Measurements from ENCODE around the gene MON1A.
A peak's percentile ranks its signal among the peaks of the same experiment; 100 is the strongest.
"Not testable (repeated sequence)": the region's sequence is repeated elsewhere in the genome, so short reads cannot be mapped to it uniquely, and the experiment has no call there.

The MON1A gene

DNA sequence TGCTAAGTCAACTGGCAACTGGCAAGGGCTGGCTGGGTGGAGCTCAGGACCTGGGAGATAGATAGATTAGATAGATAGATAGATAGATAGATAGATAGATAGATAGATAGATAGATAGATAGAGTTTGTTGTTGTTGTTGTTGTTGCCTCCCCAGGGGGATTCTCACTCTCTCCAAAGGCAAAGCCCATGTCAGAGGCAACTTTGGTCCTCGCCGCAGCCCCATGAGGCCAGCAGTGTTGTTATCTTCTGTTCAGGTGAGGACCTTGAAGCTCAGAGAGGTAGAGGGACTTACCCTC, 18.5 kb downstream of the MON1A start:
- Histone ChIP-seq H3K27me3 (replicated peaks in 2 of 5; ENCODE audit: control insufficient read depth in 4 of 5, insufficient read depth in 5 of 5, low read length in 4 of 5) (no peaks in the 10 kb centered on the region), H3K36me3 (ENCODE audit: control insufficient read depth in 4 of 4, insufficient read depth in 4 of 4, low read length in 3 of 4) (peaks cover 0 to 39% (median 22%) of the 10 kb centered on the region in 4 experiments), H3K4me3 (ENCODE audit: control insufficient read depth in 1 of 7, extremely low read depth in 1 of 7, insufficient read depth in 4 of 7, low read depth in 2 of 7, low read length in 6 of 7) (no peak overlapping the region), H3K4me1 (ENCODE audit: control extremely low read depth in 1 of 4, control insufficient read depth in 4 of 4, insufficient read depth in 4 of 4, low read length in 3 of 4) (peaks cover 0 to 6% (median 4%) of the 10 kb centered on the region in 4 experiments), H3K9me3 (ENCODE audit: control extremely low read depth in 1 of 5, control insufficient read depth in 4 of 5, insufficient read depth in 2 of 5, low read depth in 1 of 5, low read length in 4 of 5) (no peaks in the 10 kb centered on the region), H3K27ac (ENCODE audit: insufficient read depth in 1 of 2, low read depth in 1 of 2, low read length in 2 of 2, poor library complexity in 1 of 2, severe bottlenecking in 2 of 2) (no peak overlapping the region)
- DNase-seq: no peak
- POLR2A ChIA-PET: interaction anchor here (0.5 kb wide), 1 partner anchor 37 kb away, joined by 5 read pairs; no protein-coding TSS in a partner anchor
- WGBS (ENCODE audit: insufficient coverage): no CpG with 5 or more reads among the region's 2 CpGs
- CTCF ChIA-PET: interaction anchor here (1.3 to 5.4 kb wide), 3 partner anchors 11 to 109 kb away, joined by 3 to 55 read pairs (median 4); no protein-coding TSS in a partner anchor

GRCh38 chr3:49910409-49911123, 19.0 kb downstream of the MON1A start:
- ChIA-PET CTCF (interaction anchor here (1.2 to 5.4 kb wide), 4 partner anchors 10 to 109 kb away, joined by 3 to 55 read pairs (median 6); no protein-coding TSS in a partner anchor), POLR2A (interaction anchor here (0.6 kb wide), 1 partner anchor 16 kb away, joined by 3 read pairs; no protein-coding TSS in a partner anchor)
- Histone ChIP-seq H3K36me3 (ENCODE audit: control insufficient read depth in 4 of 4, insufficient read depth in 4 of 4, low read length in 3 of 4) (peaks cover 0 to 39% (median 22%) of the 10 kb centered on the region in 4 experiments), H3K9me3 (ENCODE audit: control extremely low read depth in 1 of 5, control insufficient read depth in 4 of 5, insufficient read depth in 2 of 5, low read depth in 1 of 5, low read length in 4 of 5) (no peaks in the 10 kb centered on the region), H3K27me3 (replicated peaks in 2 of 5; ENCODE audit: control insufficient read depth in 4 of 5, insufficient read depth in 5 of 5, low read length in 4 of 5) (no peaks in the 10 kb centered on the region), H3K4me3 (ENCODE audit: control insufficient read depth in 1 of 7, extremely low read depth in 1 of 7, insufficient read depth in 4 of 7, low read depth in 2 of 7, low read length in 6 of 7) (no peak overlapping the region), H3K4me1 (ENCODE audit: control extremely low read depth in 1 of 4, control insufficient read depth in 4 of 4, insufficient read depth in 4 of 4, low read length in 3 of 4) (peaks cover 0 to 11% (median 9%) of the 10 kb centered on the region in 4 experiments), H3K27ac (ENCODE audit: insufficient read depth in 1 of 2, low read depth in 1 of 2, low read length in 2 of 2, poor library complexity in 1 of 2, severe bottlenecking in 2 of 2) (no peak overlapping the region)
- WGBS (ENCODE audit: insufficient coverage): 95% methylated on average over 46 of the region's 48 CpGs
- DNase-seq: no peak

DNA sequence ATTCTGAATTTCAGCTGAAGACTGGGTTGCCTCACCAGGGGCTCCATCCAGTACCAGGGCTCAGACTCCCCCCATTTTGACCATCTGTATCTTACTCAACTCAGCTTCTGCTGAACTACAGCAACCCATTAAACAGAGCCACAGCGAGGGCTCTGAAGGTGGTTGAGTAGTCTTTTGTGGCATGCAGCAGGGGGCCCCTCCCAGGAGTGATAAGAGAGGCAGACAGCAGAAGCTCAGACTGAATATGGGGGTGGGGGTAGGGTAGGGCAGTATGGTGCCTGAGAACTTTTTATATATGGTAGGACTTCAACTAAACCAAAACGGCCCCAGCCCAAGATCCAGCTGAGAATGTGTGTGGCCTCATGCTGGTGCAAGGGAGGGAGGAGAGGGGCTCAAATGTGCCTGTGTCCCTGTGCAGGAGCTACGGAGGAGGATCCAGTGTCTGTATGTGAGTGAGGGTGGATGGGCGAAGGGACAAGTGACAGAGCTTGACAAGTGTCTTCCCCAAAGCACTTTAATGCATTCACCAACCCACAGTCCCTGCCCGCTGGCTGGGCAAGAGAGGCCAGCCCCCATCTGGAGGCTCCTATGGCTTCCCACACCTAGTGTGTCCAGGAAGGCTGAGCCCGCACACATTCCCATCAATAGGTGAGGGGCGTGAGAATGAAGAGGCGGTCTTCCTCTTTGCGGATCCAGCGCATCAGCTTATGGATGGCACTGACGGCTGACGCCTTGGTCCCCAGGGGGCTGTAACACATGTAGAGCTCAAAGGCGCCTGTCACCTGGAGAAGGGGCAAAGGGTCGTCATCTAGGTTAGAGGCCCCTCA, 21.0 kb downstream of the MON1A start:
- no peaks in the 10 kb centered on the region for H3K9me3 ChIP-seq (ENCODE audit: control extremely low read depth in 1 of 5, control insufficient read depth in 4 of 5, insufficient read depth in 2 of 5, low read depth in 1 of 5, low read length in 4 of 5)
- no peak for DNase-seq
- ChIA-PET CTCF (interaction anchor here (1.1 to 5.4 kb wide), 7 partner anchors 7 to 69 kb away, joined by 3 to 55 read pairs (median 10); partner anchors contain the start of gene MON1A), POLR2A (no interaction called here)
- H3K4me3 ChIP-seq (ENCODE audit: control insufficient read depth in 1 of 7, extremely low read depth in 1 of 7, insufficient read depth in 4 of 7, low read depth in 2 of 7, low read length in 6 of 7): no peak overlapping the region
- H3K4me1 ChIP-seq (ENCODE audit: control extremely low read depth in 1 of 4, control insufficient read depth in 4 of 4, insufficient read depth in 4 of 4, low read length in 3 of 4): peaks cover 0 to 19% (median 16%) of the 10 kb centered on the region in 4 experiments
- WGBS (ENCODE audit: insufficient coverage): over 99% methylated on average over 10 of the region's 14 CpGs
- H3K27me3 ChIP-seq (replicated peaks in 2 of 5; ENCODE audit: control insufficient read depth in 4 of 5, insufficient read depth in 5 of 5, low read length in 4 of 5): no peaks in the 10 kb centered on the region
- no peak overlapping the region for H3K27ac ChIP-seq (ENCODE audit: insufficient read depth in 1 of 2, low read depth in 1 of 2, low read length in 2 of 2, poor library complexity in 1 of 2, severe bottlenecking in 2 of 2)
- H3K36me3 ChIP-seq (ENCODE audit: control insufficient read depth in 4 of 4, insufficient read depth in 4 of 4, low read length in 3 of 4): peaks cover 0 to 39% (median 22%) of the 10 kb centered on the region in 4 experiments

- no peaks in the 10 kb centered on the region for H3K9me3 ChIP-seq (ENCODE audit: control extremely low read depth in 1 of 5, control insufficient read depth in 4 of 5, insufficient read depth in 2 of 5, low read depth in 1 of 5, low read length in 4 of 5)
- DNase-seq: peak; percentile 66 to 80 (median 79)
- H3K36me3 ChIP-seq (ENCODE audit: control insufficient read depth in 4 of 4, insufficient read depth in 4 of 4, low read length in 3 of 4): peaks cover 0 to 23% (median 14%) of the 10 kb centered on the region in 4 experiments
- CTCF ChIA-PET: interaction anchor here (0.7 to 4.0 kb wide), 21 partner anchors 9 to 203 kb away, joined by 3 to 26 read pairs (median 6); partner anchors contain the start of genes INKA1, MON1A, RBM5 and TRAIP
- POLR2A ChIA-PET: interaction anchor here (0.9 kb wide), 1 partner anchor 104 kb away, joined by 3 read pairs; the partner anchor contains the start of gene INKA1
- 25% methylated on average over 8 of the region's 15 CpGs for WGBS (ENCODE audit: insufficient coverage)
- no peaks in the 10 kb centered on the region for H3K27me3 ChIP-seq (replicated peaks in 2 of 5; ENCODE audit: control insufficient read depth in 4 of 5, insufficient read depth in 5 of 5, low read length in 4 of 5)
- H3K27ac ChIP-seq (ENCODE audit: insufficient read depth in 1 of 2, low read depth in 1 of 2, low read length in 2 of 2, poor library complexity in 1 of 2, severe bottlenecking in 2 of 2): peak overlapping the region in 1 of 2 experiments; percentile 17
- H3K4me1 ChIP-seq (ENCODE audit: control extremely low read depth in 1 of 4, control insufficient read depth in 4 of 4, insufficient read depth in 4 of 4, low read length in 3 of 4): peaks cover 0 to 22% (median 20%) of the 10 kb centered on the region in 4 experiments
- H3K4me3 ChIP-seq (ENCODE audit: control insufficient read depth in 1 of 7, extremely low read depth in 1 of 7, insufficient read depth in 4 of 7, low read depth in 2 of 7, low read length in 6 of 7): peak overlapping the region in 5 of 7 experiments; percentile 23 to 70 (median 44)
Measured at GRCh38 chr3:49906073-49906743, 23.4 kb downstream of the MON1A start.

- H3K9me3 ChIP-seq (ENCODE audit: control extremely low read depth in 1 of 5, control insufficient read depth in 4 of 5, insufficient read depth in 2 of 5, low read depth in 1 of 5, low read length in 4 of 5); DNase-seq; H3K27ac ChIP-seq (ENCODE audit: insufficient read depth in 1 of 2, low read depth in 1 of 2, low read length in 2 of 2, poor library complexity in 1 of 2, severe bottlenecking in 2 of 2); POLR2A ChIA-PET; H3K36me3 ChIP-seq (ENCODE audit: control insufficient read depth in 4 of 4, insufficient read depth in 4 of 4, low read length in 3 of 4); H3K27me3 ChIP-seq (replicated peaks in 2 of 5; ENCODE audit: control insufficient read depth in 4 of 5, insufficient read depth in 5 of 5, low read length in 4 of 5): not testable (repeated sequence)
- Histone ChIP-seq H3K4me3 (ENCODE audit: control insufficient read depth in 1 of 7, extremely low read depth in 1 of 7, insufficient read depth in 4 of 7, low read depth in 2 of 7, low read length in 6 of 7) (peak overlapping the region in 2 of 7 experiments; percentile 70 to 76), H3K4me1 (ENCODE audit: control extremely low read depth in 1 of 4, control insufficient read depth in 4 of 4, insufficient read depth in 4 of 4, low read length in 3 of 4) (peaks cover 0 to 22% (median 20%) of the 10 kb centered on the region in 4 experiments)
- WGBS (ENCODE audit: insufficient coverage): 98% methylated on average over 11 of the region's 13 CpGs
- CTCF ChIA-PET: interaction anchor here (1.2 to 4.0 kb wide), 8 partner anchors 39 to 101 kb away, joined by 4 to 26 read pairs (median 7); partner anchors contain the start of genes INKA1 and TRAIP
Measured at GRCh38 chr3:49904448-49904847, 25.2 kb downstream of the MON1A start.

DNA sequence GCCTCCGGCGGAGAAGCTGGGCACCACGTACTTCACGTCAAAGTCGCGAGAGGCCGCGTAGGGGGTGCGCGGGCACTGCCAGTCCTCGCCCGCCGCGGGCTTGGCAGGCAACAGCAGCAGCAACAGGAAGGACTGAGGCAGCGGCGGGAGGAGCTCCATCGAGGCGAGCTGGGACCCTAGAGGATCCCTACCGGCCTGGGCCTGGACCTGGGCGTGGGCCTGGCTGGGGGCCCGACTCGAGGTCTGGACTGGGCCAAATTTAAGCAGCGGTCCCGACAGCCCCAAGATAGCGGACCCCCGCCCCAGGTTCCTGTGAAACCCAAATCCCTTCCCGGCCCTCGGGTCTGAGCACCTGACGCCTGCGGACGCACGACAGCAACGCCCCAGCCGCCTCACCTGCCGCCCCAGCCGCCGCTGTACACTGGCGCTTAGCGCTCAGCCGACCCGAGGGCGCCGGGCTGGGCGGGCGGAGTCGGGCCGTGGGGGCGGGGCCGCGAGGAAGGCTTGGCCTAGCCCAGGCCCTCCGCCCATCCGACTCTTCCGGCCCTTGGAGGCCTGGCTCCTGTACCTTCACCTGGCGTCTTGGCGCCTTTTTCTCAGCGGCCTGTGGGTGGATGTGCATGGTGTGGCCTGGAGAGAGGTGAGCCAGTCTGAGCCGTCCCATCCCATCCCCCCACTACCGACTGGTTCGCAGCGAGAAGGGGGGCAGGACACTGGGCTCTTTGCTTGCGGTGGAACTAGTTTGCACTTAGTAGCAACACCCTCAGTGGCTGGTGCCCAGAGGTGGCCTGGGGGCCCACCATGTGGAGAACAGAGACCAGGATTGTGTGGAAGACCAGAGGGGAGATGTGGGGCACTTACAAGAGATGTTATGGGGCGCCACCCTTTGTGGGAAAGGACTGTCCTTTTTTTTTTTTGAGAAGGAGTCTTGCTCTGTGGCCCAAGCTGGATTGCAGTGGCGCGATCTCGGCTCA, 25.9 kb downstream of the MON1A start, which contains the start of gene MST1R:
Gene MST1R, minus strand, starts transcription at position 423 of the 974 bp plus-strand sequence. Its CDS starts 264 bp downstream, at position 159.
- ChIA-PET POLR2A (no interaction called here), CTCF (interaction anchor here (1.2 to 4.0 kb wide), 5 partner anchors 47 to 101 kb away, joined by 5 to 26 read pairs (median 15); partner anchors contain the start of genes INKA1 and TRAIP)
- Histone ChIP-seq H3K27me3 (replicated peaks in 2 of 5; ENCODE audit: control insufficient read depth in 4 of 5, insufficient read depth in 5 of 5, low read length in 4 of 5) (no peaks in the 10 kb centered on the region), H3K27ac (ENCODE audit: insufficient read depth in 1 of 2, low read depth in 1 of 2, low read length in 2 of 2, poor library complexity in 1 of 2, severe bottlenecking in 2 of 2) (no peak within 1 kb of the TSS), H3K9me3 (ENCODE audit: control extremely low read depth in 1 of 5, control insufficient read depth in 4 of 5, insufficient read depth in 2 of 5, low read depth in 1 of 5, low read length in 4 of 5) (no peaks in the 10 kb centered on the region), H3K4me1 (ENCODE audit: control extremely low read depth in 1 of 4, control insufficient read depth in 4 of 4, insufficient read depth in 4 of 4, low read length in 3 of 4) (peaks cover 0 to 22% (median 20%) of the 10 kb centered on the region in 4 experiments), H3K4me3 (ENCODE audit: control insufficient read depth in 1 of 7, extremely low read depth in 1 of 7, insufficient read depth in 4 of 7, low read depth in 2 of 7, low read length in 6 of 7) (peak within 1 kb of the TSS; percentile 20 to 76 (median 65)), H3K36me3 (ENCODE audit: control insufficient read depth in 4 of 4, insufficient read depth in 4 of 4, low read length in 3 of 4) (peaks cover 0 to 2% (median under 1%) of the 10 kb centered on the region in 4 experiments)
- 51% methylated on average over 46 of the region's 65 CpGs for WGBS (ENCODE audit: insufficient coverage)
- peak; percentile 58 to 77 (median 75) for DNase-seq

Data from common myeloid progenitor, CD34-positive (primary cell).